Measurements from ENCODE around the gene AJAP1. TPM values are rescaled to one million over a fixed set of nuclear protein-coding genes. Genes with fewer than 3 reads are reported as not detected.

AJAP1 gene
- total and polyA plus RNA-seq, 12 donors: 0.02 to 0.94 (median 0.09) TPM; not detected in 3

DNA sequence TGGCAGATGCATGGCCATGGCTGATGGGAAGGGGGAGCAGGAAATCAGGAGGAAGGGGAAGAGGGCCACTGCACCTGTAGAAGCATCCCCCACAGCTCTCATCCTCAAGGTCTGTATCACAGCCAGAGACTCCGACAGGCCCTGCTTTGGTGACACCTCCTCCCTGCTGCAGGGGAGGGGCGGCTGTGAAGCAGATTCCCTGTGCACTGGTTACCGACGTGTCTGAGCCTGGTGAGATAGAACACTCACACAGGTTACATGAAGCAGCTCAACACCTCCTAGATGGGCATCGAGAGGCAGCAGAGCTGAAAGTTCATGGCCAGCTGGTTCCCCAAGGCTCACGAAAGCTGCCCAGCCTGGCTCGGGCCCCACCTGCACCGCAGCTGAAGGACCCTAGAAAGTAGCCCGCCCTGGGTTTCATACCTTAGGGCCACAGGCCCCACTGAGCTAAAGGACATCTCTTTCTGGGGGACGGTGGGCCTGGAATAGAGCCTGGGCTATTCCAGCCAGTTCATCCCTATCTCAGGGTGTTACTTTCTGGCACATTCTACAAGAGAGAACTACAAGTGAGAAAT lies 30.2 kb upstream of the AJAP1 start:
- H3K4me3 ChIP-seq: no peak overlapping the region
- ATAC-seq: no peak
- no peaks in the 10 kb centered on the region for H3K9me3 ChIP-seq
- no peaks in the 10 kb centered on the region for H3K36me3 ChIP-seq
- no peak for DNase-seq
- H3K27me3 ChIP-seq: peaks cover 0 to 30% (median 8%) of the 10 kb centered on the region in 7 donors
- 75 to 76% methylated on average over 10 of the region's 10 CpGs for WGBS, 2 donors
- H3K27ac ChIP-seq: no peak overlapping the region
- intact Hi-C loops (cut with DNase I): no loop called here
- H3K4me1 ChIP-seq: no peaks in the 10 kb centered on the region
- TF ChIP-seq, protein P1, sequence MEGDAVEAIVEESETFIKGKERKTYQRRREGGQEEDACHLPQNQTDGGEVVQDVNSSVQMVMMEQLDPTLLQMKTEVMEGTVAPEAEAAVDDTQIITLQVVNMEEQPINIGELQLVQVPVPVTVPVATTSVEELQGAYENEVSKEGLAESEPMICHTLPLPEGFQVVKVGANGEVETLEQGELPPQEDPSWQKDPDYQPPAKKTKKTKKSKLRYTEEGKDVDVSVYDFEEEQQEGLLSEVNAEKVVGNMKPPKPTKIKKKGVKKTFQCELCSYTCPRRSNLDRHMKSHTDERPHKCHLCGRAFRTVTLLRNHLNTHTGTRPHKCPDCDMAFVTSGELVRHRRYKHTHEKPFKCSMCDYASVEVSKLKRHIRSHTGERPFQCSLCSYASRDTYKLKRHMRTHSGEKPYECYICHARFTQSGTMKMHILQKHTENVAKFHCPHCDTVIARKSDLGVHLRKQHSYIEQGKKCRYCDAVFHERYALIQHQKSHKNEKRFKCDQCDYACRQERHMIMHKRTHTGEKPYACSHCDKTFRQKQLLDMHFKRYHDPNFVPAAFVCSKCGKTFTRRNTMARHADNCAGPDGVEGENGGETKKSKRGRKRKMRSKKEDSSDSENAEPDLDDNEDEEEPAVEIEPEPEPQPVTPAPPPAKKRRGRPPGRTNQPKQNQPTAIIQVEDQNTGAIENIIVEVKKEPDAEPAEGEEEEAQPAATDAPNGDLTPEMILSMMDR (IDR thresholded peaks at IDR 0.05): no peak

DNA sequence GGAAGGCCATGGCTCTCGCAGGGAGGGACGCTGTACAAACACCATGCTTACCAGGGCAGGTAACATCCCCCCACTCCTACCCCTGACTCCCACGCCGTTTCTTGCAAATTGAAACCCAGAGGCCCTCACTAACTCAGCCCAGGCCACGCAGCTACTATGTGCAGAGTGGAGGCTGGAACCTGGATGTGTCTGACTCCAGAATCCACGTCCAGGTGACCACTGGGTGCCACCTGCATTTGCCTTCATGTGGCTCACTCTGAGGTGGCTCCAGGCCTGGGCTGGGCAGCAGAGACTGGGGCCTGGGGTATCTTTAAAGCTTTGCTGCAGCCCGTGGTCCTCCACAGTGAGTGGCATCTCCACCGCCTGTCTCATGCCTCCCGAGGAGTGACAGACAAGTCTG lies 29.6 kb upstream of the AJAP1 start:
- H3K36me3 ChIP-seq: no peaks in the 10 kb centered on the region
- intact Hi-C loops (cut with DNase I): no loop called here
- 83 to 89% methylated on average over 9 of the region's 9 CpGs for WGBS, 2 donors
- no peaks in the 10 kb centered on the region for H3K4me1 ChIP-seq
- no peak overlapping the region for H3K4me3 ChIP-seq
- TF ChIP-seq, protein P1 (IDR thresholded peaks at IDR 0.05): no peak
- DNase-seq (no peak), ATAC-seq (no peak)
- H3K27me3 ChIP-seq: peaks cover 0 to 36% (median 11%) of the 10 kb centered on the region in 7 donors
- no peaks in the 10 kb centered on the region for H3K9me3 ChIP-seq
- H3K27ac ChIP-seq: no peak overlapping the region

DNA sequence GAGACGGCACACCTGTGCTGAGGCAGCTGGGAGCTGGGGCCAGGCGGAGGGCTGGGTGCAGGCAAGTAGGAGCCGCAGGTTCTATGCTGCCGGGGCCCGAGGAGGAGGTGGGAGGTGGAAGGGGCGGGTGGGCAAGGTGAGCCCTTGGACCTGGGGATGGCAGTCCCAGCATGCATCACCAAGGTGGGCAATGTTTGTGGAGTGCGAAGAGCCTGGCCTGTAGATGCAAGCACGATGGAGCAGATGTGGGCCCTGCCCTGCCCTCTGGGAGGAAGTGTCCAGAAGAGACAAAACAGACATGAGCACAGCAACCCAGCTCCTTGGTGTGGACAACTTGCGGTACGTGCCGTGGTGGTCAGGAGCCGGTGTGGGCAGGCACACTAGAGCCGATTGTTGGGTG lies 28.3 kb upstream of the AJAP1 start:
- intact Hi-C loops (cut with DNase I): no loop called here
- Histone ChIP-seq H3K9me3 (no peaks in the 10 kb centered on the region), H3K4me3 (no peak overlapping the region), H3K27me3 (peaks cover 0 to 45% (median 15%) of the 10 kb centered on the region in 7 donors), H3K36me3 (no peaks in the 10 kb centered on the region), H3K4me1 (no peaks in the 10 kb centered on the region), H3K27ac (no peak overlapping the region)
- no peak for ATAC-seq
- TF ChIP-seq, protein P1 (IDR thresholded peaks at IDR 0.05): no peak
- WGBS, 2 donors: 83% methylated on average over 13 of the region's 13 CpGs
- DNase-seq: no peak

DNA sequence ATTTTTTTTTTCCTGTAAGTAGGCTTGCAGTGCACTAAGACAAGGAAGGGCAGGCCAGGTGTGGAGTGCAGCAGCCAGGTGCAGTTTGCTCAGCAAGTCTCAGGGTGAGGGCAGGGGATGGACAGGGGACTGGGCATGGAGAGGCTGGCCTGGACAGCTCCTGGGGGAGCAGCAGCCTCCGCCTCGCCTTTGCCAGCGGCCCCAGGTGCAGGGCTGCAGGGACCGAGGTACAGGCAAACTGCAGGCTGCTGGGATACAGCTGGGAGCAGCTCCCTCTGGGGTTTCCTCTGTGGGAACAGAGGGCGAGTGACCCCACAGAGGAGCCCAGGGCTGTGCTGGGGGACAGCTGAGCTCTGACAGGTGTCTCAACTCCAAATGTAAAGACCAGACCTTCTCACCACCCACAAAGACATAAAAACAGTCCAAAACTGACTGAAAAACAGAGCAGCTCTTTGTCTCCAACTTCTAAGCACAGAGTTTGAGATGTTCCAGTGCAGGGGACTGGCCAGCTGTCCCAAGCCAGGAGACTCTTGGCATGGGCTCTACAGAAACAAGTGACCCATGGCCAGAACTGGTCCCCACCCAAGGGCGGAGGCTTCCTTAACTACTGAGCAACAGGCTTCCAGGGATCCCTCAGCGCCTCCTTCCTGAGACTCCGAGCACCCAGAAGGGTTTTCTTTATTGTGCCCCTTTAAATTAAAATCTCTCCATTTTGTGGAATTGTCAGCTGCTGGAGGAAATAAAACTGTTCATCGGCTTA lies 27.7 kb upstream of the AJAP1 start:
- Histone ChIP-seq H3K36me3 (no peaks in the 10 kb centered on the region), H3K9me3 (no peaks in the 10 kb centered on the region), H3K27ac (no peak overlapping the region), H3K4me1 (no peaks in the 10 kb centered on the region), H3K4me3 (no peak overlapping the region), H3K27me3 (peaks cover 0 to 47% (median 15%) of the 10 kb centered on the region in 7 donors)
- intact Hi-C loops (cut with DNase I): no loop called here
- TF ChIP-seq, protein P1 (IDR thresholded peaks at IDR 0.05): no peak
- ATAC-seq (peak in 3 of 8 donors; percentile 62 to 65 (median 65)), DNase-seq (no peak)
- WGBS, 2 donors: 61 to 73% methylated on average over 9 of the region's 9 CpGs

All from heart right ventricle (tissue), 16 donors.